Astrocyte of the cerebellum (primary cell): ENCODE measurements around the gene SLC2A4RG.

Experiments
- DNase-seq: peaks from one replicate; pipeline ENCODE4 v3.0.0-alpha.2; 2011; ENCODE audit warnings: low read depth
- H3K4me3 ChIP-seq: 2 replicates; pipeline ENCODE4 v1.5.1; 2011; ENCODE audit warnings: mild to moderate bottlenecking, low read depth, low read length, moderate library complexity
- CTCF ChIP-seq: IDR thresholded peaks from 2 replicates; pipeline ENCODE4 v1.5.1; 2012; ENCODE audit warnings: low read length, low read depth, moderate library complexity, mild to moderate bottlenecking; ENCODE audit errors: missing control alignments
- in situ Hi-C: cut with HindIII; loops from 2 replicates; pipeline ENCODE4 v1.10.0; 2017; ENCODE audit warnings: low sequenced_read_pairs

Gene SLC2A4RG

DNA sequence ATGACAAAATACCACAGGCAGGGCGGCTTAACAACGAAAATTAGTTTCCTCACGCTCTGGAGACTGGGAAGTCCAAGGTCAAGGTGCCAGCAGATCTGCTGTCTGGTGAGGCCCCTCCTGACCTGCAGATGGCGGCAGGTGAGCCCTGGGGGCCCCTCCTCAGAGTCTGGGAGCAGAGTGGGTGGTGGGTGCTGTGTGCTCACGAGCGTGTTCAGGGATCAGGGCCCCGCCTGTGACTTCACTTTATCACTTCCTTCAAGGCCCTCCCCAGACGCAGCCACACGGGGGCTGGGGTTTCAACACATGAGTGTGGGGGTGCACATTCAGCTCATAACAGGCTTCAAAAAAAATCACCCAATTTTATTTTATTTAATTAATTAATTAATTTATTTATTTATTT, 39.3 kb downstream of the SLC2A4RG start:
- in situ Hi-C loops, result loop anchor here (10.0 kb wide), 1 partner anchor 66 kb away; no protein-coding TSS in a partner anchor
- DNase-seq, result no peak
- no peak overlapping the region for H3K4me3 ChIP-seq
- no peak for TF ChIP-seq CTCF

GRCh38 chr20:63781181-63781580, 41.6 kb downstream of the SLC2A4RG start:
- TF ChIP-seq CTCF, result no peak
- DNase-seq, result no peak
- in situ Hi-C loops, result no loop called here
- H3K4me3 ChIP-seq, result no peak overlapping the region

- DNase-seq, result no peak
- in situ Hi-C loops, result no loop called here
- no peak for TF ChIP-seq CTCF
- H3K4me3 ChIP-seq, result no peak overlapping the region
These were observed 42.5 kb downstream of the SLC2A4RG start for GRCh38 chr20:63782051-63782471.

DNA sequence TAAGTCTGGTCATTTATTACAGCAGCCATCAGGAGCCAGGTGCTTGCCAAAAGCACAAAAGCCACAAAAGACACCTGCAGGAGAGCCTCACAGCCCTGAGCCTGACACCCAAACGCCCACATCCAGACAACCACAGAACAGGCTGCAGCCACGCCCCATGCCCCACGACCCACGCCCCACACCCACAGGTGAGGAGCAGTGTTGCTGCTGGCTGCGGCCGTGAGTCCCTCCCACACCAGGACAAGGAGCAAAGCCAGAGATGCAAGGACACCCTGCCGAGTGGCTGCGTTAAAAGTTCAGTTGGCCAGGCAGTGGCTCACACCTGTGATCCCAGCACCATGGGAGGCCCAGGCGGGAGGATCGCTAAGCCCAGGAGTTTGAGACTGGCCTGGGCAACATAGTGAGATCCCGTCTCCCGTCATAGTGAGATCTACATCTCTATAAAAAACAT, 43.0 kb downstream of the SLC2A4RG start:
- TF ChIP-seq CTCF, result no peak
- in situ Hi-C loops, result no loop called here
- DNase-seq, result no peak
- H3K4me3 ChIP-seq, result no peak overlapping the region

DNA sequence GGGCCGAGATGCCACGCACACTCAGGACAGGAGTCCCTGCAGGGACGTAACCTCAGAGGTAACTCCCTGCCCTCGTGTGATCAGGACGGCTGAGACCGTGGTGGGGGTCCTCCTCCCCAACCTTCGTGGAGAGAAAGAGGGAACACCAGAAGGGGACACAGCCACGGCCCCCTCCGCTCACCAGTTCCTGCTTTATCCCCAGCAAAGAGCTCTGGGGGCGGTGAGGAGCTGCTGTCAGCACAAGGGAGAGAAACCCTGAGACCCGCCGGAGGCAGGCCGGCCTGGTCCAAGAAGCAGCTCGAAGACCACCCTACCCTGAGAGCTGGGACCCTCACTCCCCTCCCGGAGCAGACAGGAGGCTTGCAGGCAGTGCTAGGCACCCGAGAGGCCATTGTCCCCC, 44.4 kb downstream of the SLC2A4RG start:
- TF ChIP-seq CTCF, result no peak
- in situ Hi-C loops, result no loop called here
- no peak overlapping the region for H3K4me3 ChIP-seq
- DNase-seq, result no peak

GRCh38 chr20:63785691-63786131, 46.1 kb downstream of the SLC2A4RG start:
- H3K4me3 ChIP-seq, result no peak overlapping the region
- TF ChIP-seq CTCF, result no peak
- DNase-seq, result no peak
- in situ Hi-C loops, result no loop called here

- in situ Hi-C loops, result no loop called here
- DNase-seq, result no peak
These were observed 47.7 kb downstream of the SLC2A4RG start for GRCh38 chr20:63787302-63787701.

More at GRCh38 chr20:63787302-63787701, 47.7 kb downstream of the SLC2A4RG start:
- no peak overlapping the region for H3K4me3 ChIP-seq
- no peak for TF ChIP-seq CTCF
